BJ (cell line): Measurements from ENCODE around the gene DIMT1. TPM values are rescaled to one million over a fixed set of nuclear protein-coding genes. Genes with fewer than 3 reads are reported as not detected.

ENCODE experiments used
- CTCF ChIA-PET: fragments of 350-600 bp; formaldehyde crosslinking; extraction: SDS; loops from one replicate; lab custom pipeline; 2021; ENCODE audit warnings: antibody characterized with exemption, inconsistent platforms; lab: Yijun Ruan, JAX
- POLR2A ChIA-PET: fragments of 300-600 bp; sonication (Branson Sonifier 250); formaldehyde crosslinking; extraction: SDS; loops from one replicate; lab custom pipeline; 2021; ENCODE audit warnings: antibody characterized with exemption; lab: Charles Lee
- DNase-seq: peaks from one replicate; pipeline ENCODE4 v3.0.0-alpha.2; 2011; ENCODE audit warnings: low read depth
- H3K27me3 ChIP-seq: 2 replicates; pipeline ENCODE4 v1.6.0; 2011; ENCODE audit warnings: low read length; ENCODE audit not compliant: control insufficient read depth, insufficient read depth
- H3K36me3 ChIP-seq: 2 replicates; pipeline ENCODE4 v1.5.1; 2011; ENCODE audit warnings: low read length; ENCODE audit not compliant: control insufficient read depth, insufficient read depth
- H3K4me3 ChIP-seq: 2 replicates; pipeline ENCODE4 v1.5.1; 2011; ENCODE audit warnings: low read depth, mild to moderate bottlenecking, control low read depth, low read length
- CTCF ChIP-seq: IDR thresholded peaks from 2 replicates; pipeline ENCODE4 v1.5.1; 2011; ENCODE audit warnings: low read depth, mild to moderate bottlenecking, control low read depth, inconsistent platforms, low read length, moderate library complexity; ENCODE audit not compliant: insufficient read depth
- polyA plus RNA-seq: library from polyadenylated mRNA; depleted of rRNA; stranded (reverse); fragments of >200 nt; gene quantifications from 2 replicates; pipeline ENCODE4 v1.2.3, GENCODE V29; 2011

DIMT1 gene
- polyA plus RNA-seq, 1 experiment: 18.5 TPM

GRCh38 chr5:62385131-62385530 is 18.6 kb downstream of the DIMT1 start:
- DNase-seq: no peak
- ChIA-PET POLR2A (interaction anchor here (0.6 kb wide), 1 partner anchor 8 kb away, joined by 5 read pairs; no protein-coding TSS in a partner anchor), CTCF (no interaction called here)
- Histone ChIP-seq H3K36me3 (peaks cover 1% of the 10 kb centered on the region; the same call in 1 of the 2 replicates), H3K27me3 (no peaks in the 10 kb centered on the region), H3K4me3 (no peak overlapping the region)
- TF ChIP-seq CTCF: no peak

- ChIA-PET CTCF (interaction anchor here (0.7 to 1.1 kb wide), 3 partner anchors 21 to 135 kb away, joined by 3 to 4 read pairs (median 3); no protein-coding TSS in a partner anchor), POLR2A (no interaction called here)
- TF ChIP-seq CTCF: no peak
- H3K36me3 ChIP-seq: peaks cover 3% of the 10 kb centered on the region
- DNase-seq: no peak
- H3K27me3 ChIP-seq: no peaks in the 10 kb centered on the region
- no peak overlapping the region for H3K4me3 ChIP-seq
Measured at GRCh38 chr5:62376064-62376463, 27.6 kb downstream of the DIMT1 start.

- CTCF ChIA-PET: no interaction called here
- no peak for TF ChIP-seq CTCF
- no peak for DNase-seq
- peaks cover 3% of the 10 kb centered on the region for H3K36me3 ChIP-seq
- no peak overlapping the region for H3K4me3 ChIP-seq
- POLR2A ChIA-PET: no interaction called here
- no peaks in the 10 kb centered on the region for H3K27me3 ChIP-seq
Measured at GRCh38 chr5:62375627-62376026, 28.1 kb downstream of the DIMT1 start.

GRCh38 chr5:62374090-62374489 is 29.6 kb downstream of the DIMT1 start:
- TF ChIP-seq CTCF: no peak
- POLR2A ChIA-PET: no interaction called here
- peaks cover 2% of the 10 kb centered on the region for H3K36me3 ChIP-seq
- DNase-seq: no peak
- H3K27me3 ChIP-seq: no peaks in the 10 kb centered on the region
- CTCF ChIA-PET: interaction anchor here (0.6 kb wide), 1 partner anchor 7 kb away, joined by 3 read pairs; no protein-coding TSS in a partner anchor
- H3K4me3 ChIP-seq: no peak overlapping the region

- TF ChIP-seq CTCF: no peak
- Histone ChIP-seq H3K4me3 (no peak overlapping the region), H3K36me3 (peaks cover 2% of the 10 kb centered on the region), H3K27me3 (no peaks in the 10 kb centered on the region)
- POLR2A ChIA-PET: no interaction called here
- DNase-seq: no peak
- CTCF ChIA-PET: no interaction called here
Measured at GRCh38 chr5:62373382-62373781, 30.3 kb downstream of the DIMT1 start.
